HPDE6-E6E7 (cell line): Measurements from ENCODE around the gene GAS7.
A peak's percentile ranks its signal among the peaks of the same experiment; 100 is the strongest.

ENCODE experiments used
- DNase-seq: peaks from one replicate; pipeline ENCODE4 v3.0.0; 2011; ENCODE audit warnings: missing footprints; ENCODE audit errors: extremely low spot score

The GAS7 gene

DNA sequence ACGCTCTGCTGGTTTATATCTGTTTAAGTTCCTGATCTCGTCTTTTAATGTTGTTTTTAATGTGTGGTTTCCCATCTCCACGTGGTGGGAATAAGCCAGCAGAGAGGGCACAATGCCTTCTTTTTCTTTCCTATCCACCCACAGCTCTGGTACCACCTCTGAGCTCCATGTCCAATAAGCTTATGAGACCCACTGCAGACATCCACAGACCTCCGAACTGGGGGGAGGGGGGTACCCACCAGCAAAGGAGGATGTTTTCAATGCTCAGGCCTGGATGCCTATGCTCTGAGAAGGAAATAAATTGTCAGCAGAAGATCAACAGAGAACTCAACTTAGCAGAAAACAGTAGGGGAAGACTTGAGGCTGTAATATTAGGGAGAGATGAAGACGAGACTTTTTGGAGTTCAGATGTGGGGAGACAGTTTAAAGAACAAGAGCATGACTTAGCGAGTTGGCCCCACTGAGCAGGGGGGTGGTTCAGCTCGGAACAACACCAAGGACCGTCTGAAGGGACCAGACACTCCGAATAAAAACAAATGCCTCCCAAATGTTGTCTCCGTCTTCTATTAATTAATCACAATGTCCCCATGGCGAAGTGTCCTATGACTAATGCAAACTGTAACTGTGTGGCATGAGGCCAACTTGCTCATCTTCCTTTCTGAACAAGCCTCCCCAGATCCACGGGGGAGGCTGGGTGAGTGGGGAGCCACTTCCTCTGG is 62.7 kb downstream of the GAS7 start:
- DNase-seq: no peak

DNA sequence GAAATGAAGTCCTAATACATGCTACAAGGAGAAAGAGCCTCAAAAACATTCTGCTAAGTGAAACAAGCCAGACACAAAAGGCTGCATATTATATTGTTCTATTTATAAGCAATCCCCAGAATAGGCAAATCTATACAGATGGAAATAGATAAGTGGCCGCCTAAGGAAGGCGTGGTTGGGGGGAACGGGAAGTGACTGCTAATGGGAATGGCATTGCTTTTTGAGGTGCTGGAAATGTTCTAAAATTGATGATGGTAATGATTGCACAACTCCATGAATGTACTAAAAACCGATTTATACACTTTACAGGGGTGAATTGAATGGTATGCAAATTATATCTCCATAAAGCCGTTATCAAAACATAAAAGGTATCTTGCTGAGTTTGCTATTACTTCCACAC is 67.7 kb downstream of the GAS7 start:
- DNase-seq: no peak

DNA sequence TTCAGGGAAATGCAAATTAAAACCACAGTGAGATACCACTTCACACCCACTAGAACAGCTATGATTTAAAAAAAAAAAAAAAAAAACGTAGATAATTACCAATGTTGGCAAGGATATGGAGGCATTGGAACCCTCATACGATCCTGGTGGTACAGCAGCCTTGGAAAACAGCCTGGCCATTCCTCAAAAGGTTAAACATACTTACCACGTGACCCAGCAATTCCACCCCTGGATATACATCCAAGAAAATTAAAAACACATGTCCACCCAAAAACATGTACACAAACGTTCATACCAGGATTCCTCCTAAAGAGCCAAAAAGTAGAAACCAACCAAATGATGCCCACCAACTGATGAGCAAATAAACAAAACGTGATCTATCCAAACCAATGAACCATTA is 68.1 kb downstream of the GAS7 start:
- DNase-seq: no peak

DNA sequence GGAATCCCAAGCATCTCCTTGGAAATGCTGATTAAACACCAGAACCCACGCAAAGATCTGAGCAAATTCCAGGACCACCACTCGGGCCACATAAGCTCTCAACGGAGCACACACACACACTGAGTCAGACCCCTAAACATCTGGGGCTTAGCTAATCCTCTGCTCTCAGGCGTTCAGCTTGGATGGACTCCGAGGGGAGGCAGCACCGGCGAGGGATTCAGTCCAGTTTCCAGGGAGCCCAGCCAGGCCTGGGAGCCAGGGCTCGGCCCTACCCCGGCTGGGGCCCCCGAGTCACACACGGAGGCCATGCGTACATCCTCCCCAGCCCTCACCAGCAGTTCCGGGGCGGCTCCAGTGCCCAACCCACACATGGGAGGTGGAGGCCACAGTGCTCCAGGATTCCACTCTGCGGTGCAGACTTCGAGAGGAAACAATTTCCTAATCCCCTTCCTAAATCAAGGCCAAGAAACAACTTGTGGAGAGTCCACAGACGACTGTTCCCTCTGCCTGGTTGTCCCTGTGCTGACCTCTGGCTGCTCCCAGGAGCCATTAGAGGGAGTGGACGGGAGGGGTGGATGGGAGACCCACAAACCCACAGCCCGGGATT is 70.5 kb downstream of the GAS7 start:
- DNase-seq: no peak

DNA sequence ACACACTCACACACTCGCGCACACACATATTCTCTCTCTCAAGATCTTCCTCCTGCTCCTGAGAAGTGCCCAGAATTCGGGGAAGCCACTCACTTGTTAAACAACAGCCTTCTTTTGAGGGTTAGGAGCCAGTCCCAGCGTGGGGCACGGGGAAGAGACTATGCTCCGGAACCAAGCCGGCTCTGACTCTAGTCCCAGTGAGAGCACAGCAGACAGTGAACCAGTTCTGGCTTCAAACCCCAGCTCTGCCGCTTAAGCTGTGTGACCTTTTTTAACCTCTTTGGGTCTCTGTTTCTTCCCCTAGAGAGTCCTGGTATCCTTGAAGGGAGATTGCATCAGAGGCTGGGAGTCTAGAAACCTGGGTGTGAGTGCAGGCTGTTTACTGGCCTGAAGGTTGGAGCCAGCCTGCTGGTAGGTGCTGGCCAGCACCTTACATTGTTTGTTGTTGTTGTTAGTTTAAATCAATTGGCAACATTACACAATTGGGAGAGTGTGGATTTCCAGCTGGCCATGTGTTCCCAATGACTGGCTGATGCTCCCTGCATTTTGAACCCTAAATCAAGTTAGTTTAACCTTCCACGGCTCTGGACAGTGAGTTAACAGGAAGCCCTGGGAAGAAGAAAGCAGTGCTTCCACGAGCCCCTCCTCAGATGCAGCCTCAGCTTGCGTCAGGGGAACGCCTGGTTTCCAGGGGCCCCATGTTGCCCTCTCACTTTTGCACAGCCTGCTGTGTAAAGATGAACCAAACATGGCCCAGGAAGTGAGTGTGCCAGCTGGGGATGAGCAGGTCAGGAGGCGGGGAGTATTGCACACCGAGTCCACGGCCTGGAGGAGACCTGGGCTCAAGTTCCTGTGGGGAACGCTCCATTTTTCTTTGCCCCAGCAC is 71.5 kb downstream of the GAS7 start:
- no peak for DNase-seq

DNA sequence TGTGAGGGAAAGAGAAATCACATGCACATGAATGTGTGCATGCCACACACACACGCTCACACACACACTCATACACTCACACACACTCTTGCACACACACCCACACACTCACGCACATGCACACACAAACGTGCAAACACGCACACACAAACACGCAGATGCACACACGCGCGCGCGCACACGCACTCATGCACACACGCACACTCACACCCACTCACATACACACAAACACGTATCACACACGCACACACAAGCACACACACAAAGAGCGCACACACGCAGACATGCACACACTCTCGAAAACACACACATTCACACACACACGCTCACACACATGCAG is 72.2 kb downstream of the GAS7 start:
- DNase-seq: no peak

DNA sequence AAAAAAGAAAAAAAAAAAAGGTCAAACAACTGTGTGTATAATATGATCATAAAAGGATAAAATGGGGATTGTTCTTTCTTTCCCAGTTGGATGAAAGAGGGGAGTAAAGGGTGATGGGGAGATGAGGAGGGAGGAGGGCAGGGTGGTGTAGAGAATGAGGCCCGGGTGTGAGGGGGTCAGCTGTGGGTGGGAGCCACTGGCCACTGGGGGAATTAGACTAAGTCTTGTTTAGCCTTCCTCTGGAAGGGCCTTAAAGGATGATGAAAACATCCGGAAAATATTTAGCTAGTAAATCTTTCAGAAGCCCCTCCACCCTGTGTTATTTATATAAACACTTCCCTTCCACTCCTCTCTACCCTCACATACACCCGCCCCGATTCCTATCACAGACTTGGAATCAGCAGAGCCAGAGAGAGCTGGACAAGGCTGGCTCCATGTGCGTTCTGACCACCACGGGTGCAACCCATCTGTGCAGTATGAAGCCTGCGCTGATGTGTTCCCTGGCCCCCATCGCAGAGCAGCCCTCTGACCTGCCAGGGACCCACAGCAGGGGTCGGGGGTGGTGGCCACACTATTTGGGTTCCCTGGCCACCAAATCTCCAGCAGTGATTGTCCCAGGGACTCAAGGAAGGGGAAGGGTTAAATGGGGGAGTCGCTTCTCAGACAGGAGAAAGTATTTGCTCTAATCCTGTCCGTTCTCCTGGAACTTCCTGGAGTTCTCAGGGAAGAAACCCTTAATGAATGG is 72.7 kb downstream of the GAS7 start:
- DNase-seq: no peak

DNA sequence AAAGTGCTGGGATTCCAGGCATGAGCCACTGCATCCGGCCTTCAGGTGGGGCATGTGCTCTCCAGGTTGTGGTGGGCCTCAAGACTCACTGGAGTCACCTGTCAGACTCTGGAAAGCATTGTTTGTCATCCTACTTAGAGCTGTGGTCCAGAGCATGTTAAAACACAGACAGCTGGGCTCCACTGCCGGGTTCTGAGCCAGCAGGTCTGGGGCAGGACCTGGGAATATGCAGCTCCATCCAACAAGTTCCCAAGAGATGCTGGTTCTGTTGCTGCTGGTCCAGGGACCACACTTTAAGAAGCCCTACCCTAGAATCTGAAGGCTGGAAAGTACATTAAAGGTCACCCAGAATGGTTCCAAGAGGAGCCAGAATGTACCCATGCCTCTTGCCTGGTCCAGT is 75.3 kb downstream of the GAS7 start:
- DNase-seq: no peak

DNA sequence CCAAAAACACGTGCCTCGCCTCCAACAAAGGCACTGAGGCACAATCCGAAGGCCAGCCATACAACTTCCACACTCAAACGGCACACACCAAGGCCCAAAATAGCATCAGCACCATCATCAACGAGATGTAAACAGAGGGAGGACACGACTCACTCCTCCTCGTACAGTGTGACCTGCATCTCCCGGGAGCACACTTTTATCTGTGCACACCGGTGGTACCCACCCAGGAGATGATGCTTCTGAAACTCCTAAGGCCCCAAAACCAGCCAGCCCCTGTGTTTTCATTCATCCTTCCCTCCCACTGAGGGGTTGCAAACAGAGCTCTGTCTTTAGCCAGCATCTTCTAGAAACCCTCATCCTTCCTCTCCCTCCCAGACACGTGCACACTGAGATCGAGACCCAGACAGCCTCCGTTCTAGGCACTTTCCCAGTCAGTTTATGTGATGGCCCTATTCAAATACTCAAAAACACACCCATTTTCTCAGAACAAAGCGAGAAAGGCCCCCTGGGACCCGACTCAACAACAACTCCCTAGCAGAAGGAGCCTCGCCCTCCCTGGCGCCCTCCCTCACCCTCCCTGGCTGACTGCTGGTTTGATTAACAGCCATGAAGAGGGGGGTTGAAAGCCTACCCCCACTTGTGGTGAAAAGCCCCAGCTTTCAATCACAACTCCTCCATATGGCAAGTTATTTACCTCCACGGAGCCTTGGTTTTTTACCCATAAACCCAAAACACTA is 76.3 kb downstream of the GAS7 start:
- no peak for DNase-seq

DNA sequence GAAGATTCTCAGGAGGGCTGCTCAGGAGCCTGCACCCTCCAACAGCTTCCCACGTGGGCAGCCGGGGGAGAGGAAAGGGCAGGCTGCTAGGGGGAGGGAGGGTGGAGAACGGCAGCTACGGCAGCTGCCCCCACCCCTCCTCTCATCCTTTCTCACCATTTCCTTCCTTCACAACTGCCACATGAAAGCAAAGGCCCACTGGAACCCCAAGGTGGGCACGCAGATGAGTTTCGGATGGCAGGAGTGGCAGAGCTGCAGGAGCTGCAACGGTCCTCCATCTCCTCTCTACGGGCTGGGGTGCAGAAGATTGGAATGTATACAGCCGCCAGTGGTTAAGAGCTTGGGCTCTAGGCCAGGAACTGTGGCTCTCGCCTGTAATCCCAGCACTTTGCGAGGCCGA is 77.7 kb downstream of the GAS7 start:
- DNase-seq: no peak

DNA sequence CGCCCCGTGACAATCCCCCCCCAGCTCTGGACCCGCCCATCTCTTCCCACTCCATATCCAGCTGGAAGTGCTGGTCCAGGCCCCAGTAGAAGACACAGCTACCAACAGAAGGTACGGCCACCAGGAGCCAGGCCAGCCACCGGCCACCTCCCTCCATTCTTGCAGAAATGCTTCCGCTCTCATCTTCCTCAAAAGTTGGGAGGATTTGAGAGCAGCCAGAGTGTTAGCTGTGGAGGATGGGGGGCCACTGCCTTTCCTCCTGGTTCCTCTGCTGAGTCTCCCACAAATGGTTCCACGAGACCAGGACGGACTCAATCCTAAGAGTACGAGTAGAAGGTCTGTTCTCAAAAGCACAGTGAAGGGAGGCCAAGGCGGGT is 78.3 kb downstream of the GAS7 start:
- DNase-seq: no peak

DNA sequence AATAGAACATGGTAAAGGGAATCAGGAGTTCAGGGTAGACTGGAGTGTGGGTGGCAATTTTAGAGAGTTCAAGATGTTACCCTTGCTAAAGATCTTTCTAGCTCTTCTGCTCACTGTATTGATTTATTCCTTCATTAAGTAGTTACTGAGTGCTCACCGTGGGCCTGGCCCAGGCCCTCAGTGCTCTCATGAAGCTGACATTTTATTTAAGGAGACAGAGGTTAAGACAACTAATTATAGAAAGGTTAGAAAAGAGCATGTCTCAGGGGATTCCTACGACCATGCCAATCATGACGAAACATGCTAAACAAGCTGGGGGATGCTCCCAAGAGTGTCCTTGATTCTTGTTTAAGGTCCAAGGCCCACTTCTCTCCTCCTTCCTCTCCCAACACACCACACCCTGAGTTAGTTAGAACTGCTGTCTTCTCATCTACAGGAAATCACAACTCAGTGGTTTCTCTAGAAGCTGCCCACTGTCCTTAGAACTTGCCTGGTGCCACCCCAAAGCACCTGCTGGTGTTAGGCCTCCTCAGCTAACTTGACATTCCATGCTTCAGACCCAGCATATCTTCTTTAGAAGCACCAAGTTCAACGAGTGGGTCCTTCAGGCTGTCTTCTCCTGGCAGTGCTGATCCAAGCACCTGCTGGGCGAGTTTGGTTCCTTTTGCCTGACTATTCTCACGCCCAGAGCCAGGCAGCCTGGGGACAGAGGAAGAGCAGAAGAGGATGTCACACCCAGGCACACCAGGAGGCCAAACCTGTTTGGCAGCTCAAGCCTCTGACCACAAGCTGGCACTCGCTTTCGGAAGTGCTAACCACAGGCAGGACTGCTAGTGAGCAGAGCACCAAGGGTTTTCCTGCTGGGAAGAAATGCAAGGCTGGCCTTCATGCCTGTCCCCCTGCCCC is 79.0 kb downstream of the GAS7 start:
- DNase-seq: peak; percentile 13

DNA sequence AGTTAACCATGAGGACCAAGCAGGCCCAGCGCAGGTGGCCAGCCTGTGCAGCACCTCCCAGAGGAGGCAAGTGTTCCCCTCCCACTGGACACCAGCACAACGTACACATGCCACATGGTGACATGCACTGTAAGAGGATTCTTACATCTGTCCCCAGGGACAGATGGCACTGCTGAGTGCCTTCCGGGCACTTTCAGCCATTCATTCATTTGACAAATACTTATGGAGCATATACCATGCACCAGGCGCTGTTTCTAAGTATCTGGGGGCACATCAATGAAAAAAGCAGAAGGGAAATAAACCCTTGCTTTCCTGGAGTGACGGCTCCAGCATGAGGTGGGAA is 79.6 kb downstream of the GAS7 start:
- DNase-seq: no peak

DNA sequence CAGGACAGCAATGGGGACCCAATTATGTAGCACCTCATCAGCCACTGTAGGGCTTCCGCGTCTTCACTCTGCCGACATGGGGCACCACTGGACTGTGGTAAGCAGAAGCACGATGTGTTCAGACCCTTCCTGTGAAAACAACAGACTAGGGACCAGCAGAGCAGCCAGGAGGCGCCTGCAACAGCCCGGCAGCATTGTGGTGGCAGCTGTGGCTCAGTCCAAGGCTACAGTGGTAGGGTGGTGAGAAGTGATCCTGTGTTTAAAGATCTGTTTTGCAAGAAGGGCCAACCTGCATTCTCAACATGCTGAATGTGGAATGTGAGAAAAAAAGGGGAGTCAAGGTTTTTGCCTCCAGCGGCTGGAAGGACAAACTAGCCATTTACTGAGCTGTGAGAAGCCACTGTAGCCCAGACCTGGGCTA is 80.8 kb downstream of the GAS7 start:
- DNase-seq: no peak

DNA sequence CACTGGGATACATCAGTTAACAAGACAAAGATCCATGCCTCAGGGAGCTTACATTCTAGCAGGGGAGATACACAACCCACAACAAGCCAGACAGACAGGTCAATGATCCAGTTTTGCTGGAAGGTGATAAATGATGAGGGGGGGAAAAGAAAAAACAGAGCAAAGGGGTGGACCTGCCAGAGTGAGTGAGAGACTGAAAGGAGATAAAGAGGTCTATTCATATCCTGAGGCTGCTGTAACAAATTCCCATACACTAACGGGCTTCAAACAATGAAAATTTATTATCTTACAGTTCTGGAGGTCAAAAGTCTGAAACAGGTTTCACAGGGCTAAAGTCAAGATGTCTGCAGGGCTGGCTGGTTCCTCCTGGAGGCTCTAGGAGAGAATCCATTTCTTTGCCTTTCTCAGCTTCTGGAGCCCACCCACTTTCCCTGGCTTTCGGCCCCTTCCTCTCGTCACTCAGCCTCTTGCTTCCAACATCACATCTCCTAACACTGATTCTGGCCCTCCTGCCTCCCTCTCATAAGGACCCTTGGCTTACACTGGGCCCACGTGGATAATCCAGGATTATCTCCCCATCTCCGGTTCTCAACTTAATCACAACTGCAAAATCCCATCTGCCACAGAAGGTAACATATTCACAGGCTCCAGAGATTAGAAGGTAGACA is 81.5 kb downstream of the GAS7 start:
- DNase-seq: no peak

DNA sequence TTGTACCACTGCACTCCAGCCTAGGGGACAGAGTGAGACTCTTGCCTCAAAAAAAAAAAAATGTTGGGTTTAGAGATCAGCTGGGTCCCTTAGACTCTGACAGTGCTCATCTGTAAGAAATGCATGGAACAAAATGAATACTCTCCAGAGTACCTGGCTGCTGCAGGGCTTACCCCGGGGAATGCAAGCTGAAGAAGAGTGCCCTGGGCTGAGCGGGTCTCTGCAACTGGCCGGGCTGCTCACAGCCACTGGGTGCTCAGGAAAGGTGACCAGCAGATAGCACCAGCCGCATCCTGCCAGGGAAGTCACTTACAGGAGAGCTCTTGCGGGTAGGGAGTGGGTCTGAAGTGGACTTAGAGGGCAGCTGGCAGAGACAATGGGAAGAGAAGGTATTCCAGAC is 82.1 kb downstream of the GAS7 start:
- no peak for DNase-seq

DNA sequence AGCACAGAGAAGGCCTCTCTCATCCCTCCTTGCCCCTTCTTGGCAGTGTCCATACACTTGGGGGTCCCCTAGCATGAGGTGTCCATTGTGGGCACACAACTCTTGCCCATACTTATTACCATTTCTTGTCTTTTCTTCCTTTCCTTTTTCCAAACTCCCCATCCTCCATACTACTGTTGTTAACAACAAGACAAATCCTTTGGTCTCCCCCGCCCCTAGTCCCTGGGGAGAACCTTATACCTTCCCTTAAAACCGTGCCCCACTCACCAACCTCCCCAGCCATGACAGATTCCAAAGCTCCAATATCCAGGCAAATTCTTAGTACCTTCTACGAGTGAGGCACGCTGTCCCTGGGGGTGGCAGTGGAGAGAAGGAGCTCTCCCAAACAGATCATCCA is 82.9 kb downstream of the GAS7 start:
- no peak for DNase-seq

DNA sequence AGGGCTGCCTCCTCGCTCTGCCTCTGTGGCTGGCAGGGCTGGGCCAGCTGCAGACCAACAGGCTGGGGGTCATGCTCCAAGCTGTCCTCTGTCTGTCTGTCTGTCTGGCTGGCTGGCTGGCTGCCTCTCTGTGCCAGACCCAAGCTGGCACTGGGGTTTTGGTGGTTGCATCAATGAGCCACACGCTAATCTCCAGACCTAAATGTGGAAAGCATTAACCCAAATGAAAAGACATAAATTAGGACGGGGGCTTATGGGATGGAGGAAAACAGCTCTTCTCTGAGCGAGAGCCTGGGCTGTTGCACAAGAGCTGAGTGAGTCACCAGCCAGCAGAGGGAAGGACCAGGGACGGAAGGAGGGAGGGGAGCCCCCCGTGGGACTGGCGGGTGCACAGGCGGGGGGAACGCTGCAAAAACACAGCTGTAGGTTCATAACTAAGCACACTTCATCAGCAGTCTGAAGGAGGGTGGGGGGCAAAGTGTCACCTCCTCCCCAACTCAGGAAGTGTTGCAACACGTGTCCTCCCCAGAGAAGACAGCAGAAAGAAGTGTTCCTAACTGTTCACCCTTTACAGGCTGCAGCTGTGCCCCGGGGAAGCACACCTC is 83.4 kb downstream of the GAS7 start:
- DNase-seq: no peak

DNA sequence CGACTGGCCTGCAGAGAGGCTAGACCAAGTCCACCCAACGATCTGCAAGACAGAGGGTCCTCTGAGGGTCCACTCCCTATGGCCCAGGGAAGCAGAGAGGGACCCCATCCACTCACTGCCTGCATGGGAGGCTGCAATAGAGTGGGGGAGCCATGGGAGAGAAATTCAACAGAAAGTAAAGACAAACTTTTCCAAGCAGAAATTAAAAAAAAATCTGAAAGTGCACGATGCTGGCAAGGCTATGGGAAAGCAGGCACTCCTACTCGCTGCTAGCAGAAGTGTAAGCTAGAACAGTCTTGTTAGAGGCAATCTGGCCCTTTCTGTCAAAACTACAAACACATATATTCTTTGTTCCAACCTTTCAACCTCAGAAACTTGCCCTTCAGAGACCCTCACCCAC is 85.4 kb downstream of the GAS7 start:
- no peak for DNase-seq
